ENCODE results near the gene HAPSTR1. TPM values are rescaled to one million over a fixed set of nuclear protein-coding genes. Genes with fewer than 3 reads are reported as not detected.

The HAPSTR1 gene
- total and polyA plus RNA-seq, 2 of the 13 experiments (the other 11 are each of a cell fraction or from before 2014, with no cell fraction given): 25.2 to 83.2 TPM

DNA sequence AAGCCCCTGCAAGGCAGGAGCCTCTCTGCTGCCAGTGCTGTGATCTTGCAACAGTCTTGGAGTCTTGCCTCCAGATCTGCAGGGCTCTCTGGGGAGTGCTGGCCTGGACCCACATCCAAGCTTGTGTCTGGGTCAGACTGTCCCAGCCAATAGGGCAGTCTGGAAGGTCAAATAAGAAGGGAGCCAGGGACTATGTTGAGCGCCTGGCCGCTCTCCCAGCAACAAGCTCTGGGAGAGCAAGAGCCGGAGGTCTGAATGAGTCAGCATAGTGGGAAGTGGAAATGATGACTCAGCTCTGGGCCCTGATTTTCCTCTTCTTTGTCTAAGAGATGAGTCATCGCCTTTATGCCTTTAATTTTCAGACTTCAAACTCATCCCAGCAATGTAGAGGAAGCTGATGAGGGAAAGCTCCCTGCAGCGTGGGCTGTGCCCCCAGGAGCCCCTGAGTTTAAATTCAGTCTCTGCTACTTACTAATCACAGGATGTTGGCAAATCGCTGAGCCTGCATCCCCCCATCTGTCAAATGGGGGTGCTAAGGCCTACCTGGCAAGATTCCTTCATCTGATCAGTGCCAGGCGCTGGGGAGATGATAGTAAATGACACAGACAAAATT is 43.6 kb upstream of the HAPSTR1 start (continued):
- TF ChIP-seq, protein P1, sequence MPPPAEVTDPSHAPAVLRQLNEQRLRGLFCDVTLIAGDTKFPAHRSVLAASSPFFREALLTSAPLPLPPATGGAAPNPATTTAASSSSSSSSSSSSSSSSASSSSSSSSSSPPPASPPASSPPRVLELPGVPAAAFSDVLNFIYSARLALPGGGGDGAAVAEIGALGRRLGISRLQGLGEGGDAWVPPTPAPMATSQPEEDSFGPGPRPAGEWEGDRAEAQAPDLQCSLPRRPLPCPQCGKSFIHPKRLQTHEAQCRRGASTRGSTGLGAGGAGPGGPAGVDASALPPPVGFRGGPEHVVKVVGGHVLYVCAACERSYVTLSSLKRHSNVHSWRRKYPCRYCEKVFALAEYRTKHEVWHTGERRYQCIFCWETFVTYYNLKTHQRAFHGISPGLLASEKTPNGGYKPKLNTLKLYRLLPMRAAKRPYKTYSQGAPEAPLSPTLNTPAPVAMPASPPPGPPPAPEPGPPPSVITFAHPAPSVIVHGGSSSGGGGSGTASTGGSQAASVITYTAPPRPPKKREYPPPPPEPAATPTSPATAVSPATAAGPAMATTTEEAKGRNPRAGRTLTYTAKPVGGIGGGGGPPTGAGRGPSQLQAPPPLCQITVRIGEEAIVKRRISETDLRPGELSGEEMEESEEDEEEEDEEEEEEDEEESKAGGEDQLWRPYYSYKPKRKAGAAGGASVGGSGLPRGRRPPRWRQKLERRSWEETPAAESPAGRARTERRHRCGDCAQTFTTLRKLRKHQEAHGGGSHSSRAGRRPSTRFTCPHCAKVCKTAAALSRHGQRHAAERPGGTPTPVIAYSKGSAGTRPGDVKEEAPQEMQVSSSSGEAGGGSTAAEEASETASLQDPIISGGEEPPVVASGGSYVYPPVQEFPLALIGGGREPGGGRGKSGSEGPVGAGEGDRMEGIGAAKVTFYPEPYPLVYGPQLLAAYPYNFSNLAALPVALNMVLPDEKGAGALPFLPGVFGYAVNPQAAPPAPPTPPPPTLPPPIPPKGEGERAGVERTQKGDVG (CRISPR knock-in tag; IDR thresholded peaks at IDR 0.05; ENCODE audit: borderline replicate concordance): no peak
- TF ChIP-seq ZNF569 (CRISPR knock-in tag; IDR thresholded peaks at IDR 0.05; ENCODE audit: borderline replicate concordance): no peak
- TF ChIP-seq ZNF678 (CRISPR knock-in tag; IDR thresholded peaks at IDR 0.05): no peak
- no peak for TF ChIP-seq ZFAT (CRISPR knock-in tag; conservative IDR thresholded peaks at IDR 0.05)
- no peak for TF ChIP-seq HIC2 (CRISPR knock-in tag; IDR thresholded peaks at IDR 0.05; ENCODE audit: low read depth)
- no peak for TF ChIP-seq ZNF460 (CRISPR knock-in tag; IDR thresholded peaks at IDR 0.05; ENCODE audit: borderline replicate concordance)
- TF ChIP-seq BATF2 (CRISPR knock-in tag; IDR thresholded peaks at IDR 0.05): no peak
- TF ChIP-seq ATF3 (CRISPR knock-in tag; IDR thresholded peaks at IDR 0.05): peak; percentile 98
- TF ChIP-seq ZNF484 (CRISPR knock-in tag; IDR thresholded peaks at IDR 0.05; ENCODE audit: borderline replicate concordance, low read depth): no peak
- peak; percentile 48; the same call in 1 of the 2 replicates for TF ChIP-seq KMT2B (CRISPR knock-in tag; IDR thresholded peaks at IDR 0.05)
- TF ChIP-seq, protein P2, sequence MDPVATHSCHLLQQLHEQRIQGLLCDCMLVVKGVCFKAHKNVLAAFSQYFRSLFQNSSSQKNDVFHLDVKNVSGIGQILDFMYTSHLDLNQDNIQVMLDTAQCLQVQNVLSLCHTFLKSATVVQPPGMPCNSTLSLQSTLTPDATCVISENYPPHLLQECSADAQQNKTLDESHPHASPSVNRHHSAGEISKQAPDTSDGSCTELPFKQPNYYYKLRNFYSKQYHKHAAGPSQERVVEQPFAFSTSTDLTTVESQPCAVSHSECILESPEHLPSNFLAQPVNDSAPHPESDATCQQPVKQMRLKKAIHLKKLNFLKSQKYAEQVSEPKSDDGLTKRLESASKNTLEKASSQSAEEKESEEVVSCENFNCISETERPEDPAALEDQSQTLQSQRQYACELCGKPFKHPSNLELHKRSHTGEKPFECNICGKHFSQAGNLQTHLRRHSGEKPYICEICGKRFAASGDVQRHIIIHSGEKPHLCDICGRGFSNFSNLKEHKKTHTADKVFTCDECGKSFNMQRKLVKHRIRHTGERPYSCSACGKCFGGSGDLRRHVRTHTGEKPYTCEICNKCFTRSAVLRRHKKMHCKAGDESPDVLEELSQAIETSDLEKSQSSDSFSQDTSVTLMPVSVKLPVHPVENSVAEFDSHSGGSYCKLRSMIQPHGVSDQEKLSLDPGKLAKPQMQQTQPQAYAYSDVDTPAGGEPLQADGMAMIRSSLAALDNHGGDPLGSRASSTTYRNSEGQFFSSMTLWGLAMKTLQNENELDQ (CRISPR knock-in tag; IDR thresholded peaks at IDR 0.05; ENCODE audit: borderline replicate concordance): no peak
- peak; percentile 28; the same call in 1 of the 2 replicates for TF ChIP-seq ZNF768 (CRISPR knock-in tag; IDR thresholded peaks at IDR 0.05)
- TF ChIP-seq FOXA1 (IDR thresholded peaks at IDR 0.05): no peak
- TF ChIP-seq FOXA1 (CRISPR knock-in tag; IDR thresholded peaks at IDR 0.05): no peak
- no peak for TF ChIP-seq NPAS2 (CRISPR knock-in tag; IDR thresholded peaks at IDR 0.05; ENCODE audit: borderline replicate concordance)
- no peak for TF ChIP-seq PHF5A (CRISPR knock-in tag; IDR thresholded peaks at IDR 0.05; ENCODE audit: low read depth, unreplicated experiment)
- TF ChIP-seq, protein P3, sequence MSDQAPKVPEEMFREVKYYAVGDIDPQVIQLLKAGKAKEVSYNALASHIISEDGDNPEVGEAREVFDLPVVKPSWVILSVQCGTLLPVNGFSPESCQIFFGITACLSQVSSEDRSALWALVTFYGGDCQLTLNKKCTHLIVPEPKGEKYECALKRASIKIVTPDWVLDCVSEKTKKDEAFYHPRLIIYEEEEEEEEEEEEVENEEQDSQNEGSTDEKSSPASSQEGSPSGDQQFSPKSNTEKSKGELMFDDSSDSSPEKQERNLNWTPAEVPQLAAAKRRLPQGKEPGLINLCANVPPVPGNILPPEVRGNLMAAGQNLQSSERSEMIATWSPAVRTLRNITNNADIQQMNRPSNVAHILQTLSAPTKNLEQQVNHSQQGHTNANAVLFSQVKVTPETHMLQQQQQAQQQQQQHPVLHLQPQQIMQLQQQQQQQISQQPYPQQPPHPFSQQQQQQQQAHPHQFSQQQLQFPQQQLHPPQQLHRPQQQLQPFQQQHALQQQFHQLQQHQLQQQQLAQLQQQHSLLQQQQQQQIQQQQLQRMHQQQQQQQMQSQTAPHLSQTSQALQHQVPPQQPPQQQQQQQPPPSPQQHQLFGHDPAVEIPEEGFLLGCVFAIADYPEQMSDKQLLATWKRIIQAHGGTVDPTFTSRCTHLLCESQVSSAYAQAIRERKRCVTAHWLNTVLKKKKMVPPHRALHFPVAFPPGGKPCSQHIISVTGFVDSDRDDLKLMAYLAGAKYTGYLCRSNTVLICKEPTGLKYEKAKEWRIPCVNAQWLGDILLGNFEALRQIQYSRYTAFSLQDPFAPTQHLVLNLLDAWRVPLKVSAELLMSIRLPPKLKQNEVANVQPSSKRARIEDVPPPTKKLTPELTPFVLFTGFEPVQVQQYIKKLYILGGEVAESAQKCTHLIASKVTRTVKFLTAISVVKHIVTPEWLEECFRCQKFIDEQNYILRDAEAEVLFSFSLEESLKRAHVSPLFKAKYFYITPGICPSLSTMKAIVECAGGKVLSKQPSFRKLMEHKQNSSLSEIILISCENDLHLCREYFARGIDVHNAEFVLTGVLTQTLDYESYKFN (CRISPR knock-in tag; conservative IDR thresholded peaks at IDR 0.05): peak; percentile 52
- TF ChIP-seq ZFP1 (CRISPR knock-in tag; IDR thresholded peaks at IDR 0.05): no peak
